Gastrocnemius medialis (tissue), 4 donors: ENCODE measurements around the gene WDR45B.

Experiments used
- POLR2A ChIP-seq, 2 donors: fragments of 450-650 bp; IDR thresholded peaks; one replicate each; pipeline ENCODE4 v1.6.1; 2017; ENCODE audit warnings: antibody characterized with exemption in 2 of 2, mild to moderate bottlenecking in 2 of 2, moderate library complexity in 2 of 2
- TF ChIP-seq, protein P1 (sequence below), 5 experiments: fragments of 450-650 bp in 3 of 5; fragments of 200-600 bp in 2 of 5; sonication (generic) in 2 of 5; IDR thresholded peaks in 4 of 5; conservative IDR thresholded peaks in 1 of 5; 1 replicate in 4 of 5; 2 replicates in 1 of 5; pipeline ENCODE4 v1.5.1; 2016 to 2019; ENCODE audit warnings: antibody characterized with exemption in 5 of 5, mild to moderate bottlenecking in 3 of 5, moderate library complexity in 3 of 5

GRCh38 chr17:82677353-82677925 lies 29.2 kb upstream of the WDR45B start:
- no peak for TF ChIP-seq POLR2A (IDR thresholded peaks at IDR 0.05)
- TF ChIP-seq, protein P1, sequence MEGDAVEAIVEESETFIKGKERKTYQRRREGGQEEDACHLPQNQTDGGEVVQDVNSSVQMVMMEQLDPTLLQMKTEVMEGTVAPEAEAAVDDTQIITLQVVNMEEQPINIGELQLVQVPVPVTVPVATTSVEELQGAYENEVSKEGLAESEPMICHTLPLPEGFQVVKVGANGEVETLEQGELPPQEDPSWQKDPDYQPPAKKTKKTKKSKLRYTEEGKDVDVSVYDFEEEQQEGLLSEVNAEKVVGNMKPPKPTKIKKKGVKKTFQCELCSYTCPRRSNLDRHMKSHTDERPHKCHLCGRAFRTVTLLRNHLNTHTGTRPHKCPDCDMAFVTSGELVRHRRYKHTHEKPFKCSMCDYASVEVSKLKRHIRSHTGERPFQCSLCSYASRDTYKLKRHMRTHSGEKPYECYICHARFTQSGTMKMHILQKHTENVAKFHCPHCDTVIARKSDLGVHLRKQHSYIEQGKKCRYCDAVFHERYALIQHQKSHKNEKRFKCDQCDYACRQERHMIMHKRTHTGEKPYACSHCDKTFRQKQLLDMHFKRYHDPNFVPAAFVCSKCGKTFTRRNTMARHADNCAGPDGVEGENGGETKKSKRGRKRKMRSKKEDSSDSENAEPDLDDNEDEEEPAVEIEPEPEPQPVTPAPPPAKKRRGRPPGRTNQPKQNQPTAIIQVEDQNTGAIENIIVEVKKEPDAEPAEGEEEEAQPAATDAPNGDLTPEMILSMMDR (IDR thresholded peaks at IDR 0.05 in 4 of 5, conservative IDR thresholded peaks at IDR 0.05 in 1 of 5): no peak
